Right ventricle myocardium superior (tissue), 1 donor: ENCODE results near the gene SYTL5. TPM values are rescaled to one million over a fixed set of nuclear protein-coding genes. Genes with fewer than 3 reads are reported as not detected.
"Not testable (repeated sequence)": the region's sequence is repeated elsewhere in the genome, so short reads cannot be mapped to it uniquely, and the experiment has no call there.

Source experiments
- ATAC-seq: fragments of 200-7000 bp; cut with Tn5 transposase; one replicate; pipeline ENCODE4 v1.9.1; 2020; ENCODE audit warnings: mild to moderate bottlenecking; ENCODE audit not compliant: poor library complexity
- DNase-seq: peaks from one replicate; pipeline ENCODE4 v3.0.0-alpha.2; 2020
- intact Hi-C: fragments of 100-400 bp; cut with DNase I; formaldehyde crosslinking; loops from one replicate; pipeline ENCODE4 v1.11.2; 2022
- long read RNA-seq: library from polyadenylated mRNA; unstranded; transcript quantifications from one replicate; pipeline ENCODE4 v2.0.0, GENCODE V29; 2021
- total RNA-seq: library from RNA; stranded (reverse); fragmentation: NEBNext Ultra II Directional; extraction: Animal tissue kit (Norgen Biotek cat#: 25700); gene quantifications from one replicate; pipeline ENCODE4 v1.2.1, GENCODE V29; 2021
- donor health status: DM: no; HTN: yes; CAD: no; lungs with severe emphysema.

SYTL5 gene
- total RNA-seq = not detected
- long read RNA-seq = 0 reads

DNA sequence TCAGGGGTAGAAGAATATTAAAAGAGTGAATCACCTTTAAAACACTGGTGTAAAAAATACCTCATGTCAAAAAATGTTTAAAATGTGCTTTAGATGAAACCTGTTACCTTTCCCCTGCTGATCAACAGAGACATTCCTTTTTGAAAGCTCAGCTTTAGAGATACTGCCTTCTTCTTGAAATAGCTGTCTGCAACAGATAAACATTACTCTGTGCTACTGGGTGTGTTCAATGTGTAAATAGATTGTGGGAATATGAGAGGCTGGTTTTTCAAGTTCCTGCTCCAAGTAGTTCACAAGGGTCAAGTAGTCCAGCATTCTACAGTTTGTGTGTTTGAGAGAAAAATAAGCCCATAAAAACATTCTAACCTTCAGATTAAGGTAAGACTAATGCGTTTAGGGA, at the start of gene SYTL5:
Gene SYTL5 (plus strand): TSS at position 263 of the 400 bp plus-strand sequence. CDS start 27,337 bp downstream, outside the sequence.
- DNase-seq (no peak), ATAC-seq (no peak)
- intact Hi-C loops = no loop called here

DNA sequence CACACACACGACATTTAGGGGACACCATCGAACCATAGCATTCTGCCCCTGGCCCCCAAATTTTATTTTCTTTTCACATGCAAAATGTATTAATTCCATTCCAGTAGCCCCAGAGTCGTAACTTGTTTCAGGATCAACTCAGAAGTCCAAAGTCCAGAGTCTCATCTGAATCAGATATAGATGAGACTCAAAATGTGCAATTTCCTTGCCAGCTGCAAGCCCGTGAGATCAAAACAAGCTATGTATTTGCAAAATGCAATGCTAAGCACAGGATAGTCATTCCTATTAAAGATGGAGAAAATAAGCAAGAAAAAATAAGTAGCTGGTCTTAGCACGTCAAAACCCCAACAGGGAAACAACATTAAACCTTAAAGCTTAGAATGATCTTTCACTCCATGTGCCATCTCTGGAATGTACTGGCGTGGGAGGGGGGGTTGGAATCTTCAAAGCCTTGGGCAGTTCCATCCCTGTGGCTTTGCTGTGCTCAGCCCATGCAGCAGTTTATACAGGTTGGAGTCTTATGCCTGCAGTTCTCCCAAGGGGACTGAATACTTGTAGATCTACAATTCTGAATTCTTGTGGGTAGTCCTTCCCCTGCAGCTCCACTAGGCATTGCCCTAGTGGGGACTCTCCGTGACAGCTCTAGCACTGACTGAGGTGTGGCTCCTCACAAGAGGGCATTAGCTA, 47.7 kb upstream of the SYTL5 start:
- intact Hi-C loops = no loop called here
- no peak for ATAC-seq

GRCh38 chrX:37959212-37960021, 46.9 kb upstream of the SYTL5 start:
- DNase-seq (no peak), ATAC-seq (no peak)
- intact Hi-C loops = no loop called here

More for the DNA sequence above, 47.7 kb upstream of the SYTL5 start:
- DNase-seq = no peak

DNA sequence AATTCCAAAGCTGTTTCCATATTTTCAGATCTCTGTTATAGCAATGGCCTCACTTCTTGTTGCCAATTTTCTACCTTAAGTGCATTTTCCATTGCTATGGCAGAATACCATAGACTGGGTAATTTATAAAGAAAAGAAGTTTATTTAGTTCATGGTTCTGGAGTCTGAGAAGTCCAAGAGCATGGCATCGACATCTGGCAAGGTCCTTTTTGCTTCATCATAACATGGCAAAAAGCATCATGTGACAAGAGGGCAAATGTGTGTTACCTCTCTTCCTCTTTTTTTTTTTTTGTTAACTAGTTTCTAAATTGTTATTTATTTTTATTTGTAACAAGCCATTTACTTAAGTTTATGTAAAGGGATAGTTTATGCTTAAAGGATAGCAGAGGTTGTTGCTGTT, 45.2 kb upstream of the SYTL5 start:
- DNase-seq (no peak), ATAC-seq (no peak)
- intact Hi-C loops = no loop called here

DNA sequence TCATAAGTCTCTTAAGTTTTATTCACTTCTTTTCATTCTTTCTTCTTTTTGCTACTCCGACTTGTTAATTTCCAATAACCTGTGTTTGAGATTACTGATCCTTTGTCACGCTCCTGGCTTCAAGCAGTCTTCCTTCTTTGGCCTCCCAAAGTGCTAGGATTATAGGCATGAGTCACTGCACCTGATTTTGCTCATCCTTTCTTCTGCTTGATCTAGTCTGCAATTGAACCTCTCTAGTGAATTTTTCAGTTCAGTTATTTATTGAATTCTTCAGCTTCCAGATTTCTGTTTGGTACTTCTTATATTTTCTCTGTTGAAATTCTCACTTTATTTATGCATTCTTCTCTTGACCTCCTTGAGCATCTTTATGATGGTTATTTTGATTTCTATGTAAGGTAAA, 38.6 kb upstream of the SYTL5 start:
- no peak for ATAC-seq
- no peak for DNase-seq
- intact Hi-C loops = no loop called here

DNA sequence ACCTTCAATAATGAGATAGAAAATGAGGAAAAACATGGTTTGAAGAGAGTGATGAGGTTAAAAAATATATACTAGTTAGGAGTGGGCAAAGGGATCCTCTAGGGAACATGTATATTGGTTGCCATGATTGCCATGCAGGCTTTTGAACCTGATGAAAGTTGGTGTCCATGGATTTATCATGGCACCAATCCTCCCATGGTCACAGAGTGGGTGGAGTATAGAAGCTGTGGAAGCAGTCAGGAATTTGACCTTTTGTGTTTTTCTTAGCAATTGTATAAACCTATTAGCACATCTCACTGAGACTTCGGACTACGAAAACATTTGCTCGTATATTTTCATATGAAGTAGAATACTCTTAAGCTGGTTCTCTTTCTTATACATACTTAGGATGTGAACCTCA, 30.9 kb upstream of the SYTL5 start:
- no peak for DNase-seq
- intact Hi-C loops = no loop called here
- ATAC-seq = no peak

GRCh38 chrX:37976153-37976552, 30.2 kb upstream of the SYTL5 start:
- intact Hi-C loops = no loop called here
- no peak for DNase-seq
- no peak for ATAC-seq

DNA sequence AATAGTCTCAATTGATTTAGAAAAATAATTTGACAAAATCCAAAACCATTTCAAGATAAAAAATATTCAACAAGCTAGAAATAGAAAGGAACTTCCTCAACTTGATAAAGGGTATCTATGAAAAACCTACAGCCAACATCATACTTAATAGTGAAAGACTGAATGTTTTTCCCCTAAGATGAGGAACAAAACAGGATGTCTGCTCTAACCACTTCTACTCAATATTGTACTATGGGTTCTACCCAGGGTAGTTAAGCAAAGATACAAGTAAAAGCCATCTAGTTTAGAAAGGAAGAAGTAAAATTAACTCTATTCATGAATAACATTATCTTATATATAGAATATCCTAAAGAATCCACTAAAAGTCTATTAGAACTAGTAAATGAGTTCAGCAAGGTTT, 21.5 kb upstream of the SYTL5 start:
- ATAC-seq (no peak), DNase-seq (no peak)
- intact Hi-C loops = no loop called here

- DNase-seq (no peak), ATAC-seq (no peak)
- intact Hi-C loops = no loop called here
These were observed 19.5 kb upstream of the SYTL5 start for GRCh38 chrX:37986893-37987292.

- no peak for ATAC-seq
- intact Hi-C loops = no loop called here
- DNase-seq = no peak
These were observed 17.0 kb upstream of the SYTL5 start for GRCh38 chrX:37989304-37989703.

DNA sequence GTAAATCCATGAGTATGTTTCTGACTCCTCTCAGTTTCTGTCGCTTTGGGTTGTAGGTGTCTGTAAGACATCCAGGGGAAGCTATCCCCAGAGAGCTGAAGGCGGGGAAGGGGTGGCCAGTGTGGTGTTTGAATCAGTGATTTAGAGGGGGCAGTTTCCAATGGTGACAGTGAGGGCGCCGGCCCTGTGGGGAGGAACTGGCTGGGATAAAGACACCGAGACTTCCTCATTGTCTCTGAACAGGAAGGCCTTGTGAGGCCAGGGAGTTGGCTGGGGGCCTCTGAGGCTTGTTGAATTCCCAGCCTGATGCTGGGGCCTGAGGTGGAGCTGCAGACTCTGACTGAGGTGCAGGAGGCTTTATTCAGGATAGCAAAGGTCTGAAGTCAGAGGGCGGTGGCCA, 15.1 kb upstream of the SYTL5 start:
- intact Hi-C loops, ATAC-seq, DNase-seq: not testable (repeated sequence)

GRCh38 chrX:37993176-37993575, 13.2 kb upstream of the SYTL5 start:
- intact Hi-C loops = no loop called here
- ATAC-seq (no peak), DNase-seq (no peak)

- intact Hi-C loops = no loop called here
- ATAC-seq (no peak), DNase-seq (no peak)
These were observed 12.3 kb upstream of the SYTL5 start for GRCh38 chrX:37993837-37994619.

- ATAC-seq (no peak), DNase-seq (no peak)
- intact Hi-C loops = no loop called here
These were observed 10.9 kb upstream of the SYTL5 start for GRCh38 chrX:37995428-37995827.

- no peak for DNase-seq
- ATAC-seq = no peak
- intact Hi-C loops = no loop called here
These were observed 9.3 kb upstream of the SYTL5 start for GRCh38 chrX:37997096-37997495.

GRCh38 chrX:37998586-37999262, 7.6 kb upstream of the SYTL5 start:
- ATAC-seq = no peak
- intact Hi-C loops = no loop called here
- no peak for DNase-seq

GRCh38 chrX:38000706-38001105, 5.6 kb upstream of the SYTL5 start:
- ATAC-seq (no peak), DNase-seq (no peak)
- intact Hi-C loops = no loop called here

DNA sequence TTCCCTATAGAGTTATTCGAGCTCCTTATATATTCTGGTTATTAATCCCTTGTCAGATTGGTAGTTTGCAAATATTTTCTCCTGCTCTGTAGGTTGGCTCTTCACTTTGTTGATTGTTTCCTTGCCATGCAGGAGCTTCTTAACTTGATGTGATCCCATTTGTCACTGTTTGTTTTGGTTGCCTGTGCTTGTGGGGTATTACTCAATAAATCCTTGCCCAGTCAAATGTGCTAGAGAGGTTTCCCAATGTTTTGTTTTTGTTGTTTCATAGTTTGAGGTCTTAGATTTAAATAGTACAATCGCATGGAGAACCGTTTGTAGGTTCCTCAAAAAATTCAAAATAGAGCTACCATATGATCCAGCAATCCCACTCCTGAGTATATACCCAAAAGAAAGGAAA, 2.3 kb upstream of the SYTL5 start:
- DNase-seq (no peak), ATAC-seq (no peak)
- intact Hi-C loops = no loop called here

DNA sequence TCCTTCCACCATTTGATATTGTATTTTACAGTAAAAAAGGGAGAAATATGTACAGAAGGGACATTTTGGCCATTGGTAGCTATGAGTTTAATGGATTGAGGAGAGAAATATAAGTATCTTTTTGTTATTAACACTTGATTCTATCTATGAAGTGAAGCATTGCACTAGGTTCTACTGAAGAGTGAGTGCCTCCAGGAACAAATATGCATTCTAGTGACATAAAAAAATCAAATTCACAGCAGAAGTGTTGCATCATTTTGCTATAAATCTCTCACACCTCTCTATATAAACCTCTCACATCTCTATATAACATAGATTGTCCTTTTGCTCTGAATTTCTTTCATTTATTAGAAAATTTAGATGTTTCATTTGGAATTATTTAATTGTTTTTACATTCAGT, 425 bp downstream of the SYTL5 start:
- no peak for ATAC-seq
- no peak for DNase-seq
- intact Hi-C loops = no loop called here
